Type B pancreatic cell (in vitro differentiated cells): ENCODE data around the gene SOWAHD. TPM values are rescaled to one million over a fixed set of nuclear protein-coding genes. Genes with fewer than 3 reads are reported as not detected.
"Not testable (repeated sequence)": the region's sequence is repeated elsewhere in the genome, so short reads cannot be mapped to it uniquely, and the experiment has no call there.

ENCODE experiments used
- DNase-seq: peaks from one replicate; pipeline ENCODE4 v3.0.0; 2021; ENCODE audit warnings: mixed read lengths; ENCODE audit not compliant: unreplicated experiment; ENCODE audit errors: extremely low spot score
- H3K27ac Mint-ChIP-seq: 2 replicates; pipeline ENCODE4 v1.8.0; 2021; ENCODE audit warnings: mild to moderate bottlenecking, mixed read lengths
- H3K27me3 Mint-ChIP-seq: 2 replicates; pipeline ENCODE4 v1.8.0; 2021; ENCODE audit warnings: mixed read lengths
- H3K36me3 Mint-ChIP-seq: 2 replicates; pipeline ENCODE4 v1.8.0; 2021; ENCODE audit warnings: mixed read lengths
- H3K4me1 Mint-ChIP-seq: one replicate; pipeline ENCODE4 v1.8.0; 2021; ENCODE audit warnings: mixed read lengths; ENCODE audit not compliant: unreplicated experiment
- H3K4me3 Mint-ChIP-seq: 2 replicates; pipeline ENCODE4 v1.8.0; 2021; ENCODE audit warnings: mild to moderate bottlenecking, mixed read lengths
- H3K9me3 Mint-ChIP-seq: 2 replicates; pipeline ENCODE4 v1.8.0; 2021; ENCODE audit warnings: mixed read lengths
- total RNA-seq: library from RNA; stranded (reverse); gene quantifications from 2 replicates; pipeline ENCODE4 v1.2.1, GENCODE V29; 2021; ENCODE audit warnings: low replicate concordance
- TF ChIP-seq, protein P1 (sequence below): fragments of 200-600 bp; sonication (generic); conservative IDR thresholded peaks from 2 replicates; pipeline ENCODE4 v1.5.0; 2021; ENCODE audit warnings: antibody characterized with exemption, mild to moderate bottlenecking

Gene SOWAHD
- total RNA-seq, 1 donor from 2014 or later, result 0.63 TPM

DNA sequence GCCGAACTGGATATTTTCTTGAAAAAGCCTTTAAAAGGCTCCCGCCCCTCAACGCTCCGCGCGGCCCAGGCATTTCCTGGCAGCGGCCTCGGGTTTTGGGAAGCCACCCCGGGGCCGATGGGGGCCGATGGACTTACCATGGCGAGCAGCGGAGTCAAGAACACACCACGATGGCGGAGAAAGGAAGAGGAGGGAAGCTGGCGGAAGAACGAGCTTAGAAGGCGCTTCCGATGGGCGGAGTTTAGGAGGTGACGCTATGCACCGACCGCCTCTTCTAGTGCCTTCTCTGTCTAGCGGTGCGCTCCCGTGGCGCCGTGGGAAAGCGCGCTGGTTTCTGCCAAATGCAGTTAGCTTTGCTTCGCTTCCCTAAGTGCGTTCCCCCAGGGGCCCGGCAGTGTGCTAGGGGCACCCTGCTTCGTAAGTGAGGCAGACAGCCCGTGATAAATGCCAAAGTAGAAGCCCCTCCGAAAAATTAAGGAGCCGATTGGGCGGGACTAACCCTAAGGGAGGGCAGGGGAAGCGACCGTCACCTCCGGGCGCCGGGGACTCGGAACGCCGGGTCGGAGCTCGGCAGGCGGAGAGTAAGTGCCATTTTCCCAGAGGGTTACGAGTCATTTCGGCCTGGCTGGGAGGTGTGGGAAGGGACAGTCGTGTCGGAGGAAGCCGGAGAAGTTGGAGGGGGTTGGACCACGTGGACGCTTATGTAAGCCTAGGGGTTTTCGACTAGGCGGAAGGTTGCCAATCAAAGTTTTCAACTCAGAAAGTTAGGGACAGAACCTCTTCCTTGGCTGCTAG lies 33.2 kb downstream of the SOWAHD start, which contains the start of gene RPL39:
TSS of gene RPL39 (minus strand) at position 194 of the 795 bp plus-strand sequence. CDS start at position 140, 54 bp downstream.
- TF ChIP-seq, protein P1, sequence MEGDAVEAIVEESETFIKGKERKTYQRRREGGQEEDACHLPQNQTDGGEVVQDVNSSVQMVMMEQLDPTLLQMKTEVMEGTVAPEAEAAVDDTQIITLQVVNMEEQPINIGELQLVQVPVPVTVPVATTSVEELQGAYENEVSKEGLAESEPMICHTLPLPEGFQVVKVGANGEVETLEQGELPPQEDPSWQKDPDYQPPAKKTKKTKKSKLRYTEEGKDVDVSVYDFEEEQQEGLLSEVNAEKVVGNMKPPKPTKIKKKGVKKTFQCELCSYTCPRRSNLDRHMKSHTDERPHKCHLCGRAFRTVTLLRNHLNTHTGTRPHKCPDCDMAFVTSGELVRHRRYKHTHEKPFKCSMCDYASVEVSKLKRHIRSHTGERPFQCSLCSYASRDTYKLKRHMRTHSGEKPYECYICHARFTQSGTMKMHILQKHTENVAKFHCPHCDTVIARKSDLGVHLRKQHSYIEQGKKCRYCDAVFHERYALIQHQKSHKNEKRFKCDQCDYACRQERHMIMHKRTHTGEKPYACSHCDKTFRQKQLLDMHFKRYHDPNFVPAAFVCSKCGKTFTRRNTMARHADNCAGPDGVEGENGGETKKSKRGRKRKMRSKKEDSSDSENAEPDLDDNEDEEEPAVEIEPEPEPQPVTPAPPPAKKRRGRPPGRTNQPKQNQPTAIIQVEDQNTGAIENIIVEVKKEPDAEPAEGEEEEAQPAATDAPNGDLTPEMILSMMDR, result no peak
- Mint-ChIP-seq H3K9me3 (no peaks in the 10 kb centered on the region), H3K27ac (peak within 1 kb of the TSS; percentile 96), H3K4me3 (peak within 1 kb of the TSS; percentile 95), H3K27me3 (no peaks in the 10 kb centered on the region), H3K36me3 (peaks cover 13% of the 10 kb centered on the region), H3K4me1 (no peaks in the 10 kb centered on the region)
- peak; percentile 80 for DNase-seq

DNA sequence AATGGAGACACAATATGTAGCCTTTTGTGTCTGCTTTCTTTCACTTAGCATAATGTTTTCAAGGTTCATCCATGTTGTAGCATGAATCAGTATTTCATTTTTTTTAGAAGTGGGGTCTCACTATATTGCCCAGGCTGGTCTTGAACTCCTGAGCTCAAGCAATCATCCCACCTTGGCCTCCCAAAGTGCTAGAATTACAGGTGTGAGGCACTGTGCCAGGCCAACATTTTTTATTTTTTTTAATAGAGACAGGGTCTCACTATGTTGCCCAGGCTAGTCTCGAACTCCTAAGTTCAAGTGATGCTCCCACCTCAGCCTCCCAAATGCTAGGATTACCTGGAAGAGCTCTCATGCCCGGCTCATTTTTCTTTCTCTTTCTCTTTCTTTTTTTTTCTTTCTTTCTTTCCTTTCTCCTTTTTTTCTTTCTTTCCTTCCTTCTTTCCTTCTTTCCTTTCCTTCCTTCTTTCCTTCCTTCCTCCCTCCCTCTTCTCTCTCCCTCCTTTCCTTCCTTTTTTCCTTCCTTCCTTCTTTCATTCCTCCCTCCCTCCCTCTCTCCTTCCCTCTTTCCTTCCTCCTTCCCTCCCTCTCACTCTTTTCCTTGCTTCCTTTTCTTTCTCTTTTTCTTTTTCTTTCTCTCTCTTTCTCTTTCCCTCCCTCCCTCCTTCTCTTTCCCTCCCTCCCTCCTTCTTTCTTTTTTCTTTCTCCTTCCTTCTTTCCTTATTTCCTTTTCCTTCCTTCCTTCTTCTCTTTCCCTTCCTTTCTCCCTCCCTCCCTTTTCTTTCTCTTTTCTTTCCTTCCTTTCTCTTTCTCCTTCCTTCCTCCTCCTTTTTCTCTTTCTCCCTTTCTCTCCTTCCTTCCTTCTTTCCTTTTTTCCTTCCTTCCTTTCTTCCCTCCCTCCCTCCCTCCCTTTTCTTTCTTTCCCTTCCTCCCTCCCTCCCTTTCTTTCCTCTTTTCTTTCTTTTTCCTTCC lies 43.1 kb downstream of the SOWAHD start:
- no peaks in the 10 kb centered on the region for H3K27me3 Mint-ChIP-seq
- TF ChIP-seq, protein P1, result no peak
- no peak overlapping the region for H3K4me3 Mint-ChIP-seq
- no peaks in the 10 kb centered on the region for H3K36me3 Mint-ChIP-seq
- DNase-seq, result no peak
- H3K4me1 Mint-ChIP-seq, result no peaks in the 10 kb centered on the region
- H3K9me3 Mint-ChIP-seq, result peaks cover 6% of the 10 kb centered on the region
- H3K27ac Mint-ChIP-seq, result no peak overlapping the region

DNA sequence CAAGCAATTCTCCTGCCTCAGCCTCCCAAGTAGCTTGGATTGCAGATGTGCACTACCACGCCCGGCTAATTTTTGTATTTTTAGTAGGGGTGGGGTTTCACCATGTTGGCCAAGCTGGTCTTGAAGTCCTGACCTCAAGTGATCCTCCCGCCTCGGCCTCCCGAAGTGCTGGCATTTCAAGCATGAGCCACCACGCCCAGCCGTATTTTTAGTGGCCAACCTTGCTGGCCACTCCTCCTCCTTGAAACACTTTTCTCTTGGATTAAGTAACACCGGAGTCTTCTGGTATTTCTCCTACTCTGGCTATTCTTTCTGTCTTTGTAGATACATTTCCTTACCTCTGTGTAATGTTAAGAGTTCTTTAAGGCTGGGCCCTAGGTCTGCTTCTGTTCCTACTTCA lies 44.2 kb downstream of the SOWAHD start:
- H3K4me1 Mint-ChIP-seq, result no peaks in the 10 kb centered on the region

DNA sequence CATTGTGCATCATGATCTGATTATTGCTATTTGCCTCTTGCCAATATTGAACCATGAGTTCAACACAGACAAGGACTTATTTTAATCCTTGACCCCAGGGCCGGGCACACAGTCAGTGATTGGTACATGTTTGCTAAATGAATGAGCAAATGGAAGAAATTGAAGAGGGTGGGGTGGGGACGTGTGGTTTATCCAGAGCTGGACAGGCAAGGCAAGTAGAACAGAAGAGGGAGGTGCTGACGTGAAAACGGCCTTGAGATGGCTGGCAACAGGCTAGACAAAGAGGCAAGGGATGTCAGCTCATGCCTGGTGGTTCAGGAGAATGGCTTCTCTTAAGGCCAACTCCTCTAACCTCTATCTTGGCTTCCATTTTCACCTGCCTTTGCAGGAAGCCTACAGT lies 50.1 kb downstream of the SOWAHD start:
- not testable (repeated sequence) for H3K9me3 Mint-ChIP-seq, H3K36me3 Mint-ChIP-seq, H3K27me3 Mint-ChIP-seq, H3K4me3 Mint-ChIP-seq, H3K4me1 Mint-ChIP-seq, H3K27ac Mint-ChIP-seq, DNase-seq

More for the DNA sequence above, 44.2 kb downstream of the SOWAHD start:
- Mint-ChIP-seq H3K36me3 (no peaks in the 10 kb centered on the region), H3K27ac (no peak overlapping the region), H3K4me3 (no peak overlapping the region), H3K9me3 (peaks cover 6% of the 10 kb centered on the region), H3K27me3 (no peaks in the 10 kb centered on the region)
- no peak for DNase-seq
- TF ChIP-seq, protein P1, result no peak

DNA sequence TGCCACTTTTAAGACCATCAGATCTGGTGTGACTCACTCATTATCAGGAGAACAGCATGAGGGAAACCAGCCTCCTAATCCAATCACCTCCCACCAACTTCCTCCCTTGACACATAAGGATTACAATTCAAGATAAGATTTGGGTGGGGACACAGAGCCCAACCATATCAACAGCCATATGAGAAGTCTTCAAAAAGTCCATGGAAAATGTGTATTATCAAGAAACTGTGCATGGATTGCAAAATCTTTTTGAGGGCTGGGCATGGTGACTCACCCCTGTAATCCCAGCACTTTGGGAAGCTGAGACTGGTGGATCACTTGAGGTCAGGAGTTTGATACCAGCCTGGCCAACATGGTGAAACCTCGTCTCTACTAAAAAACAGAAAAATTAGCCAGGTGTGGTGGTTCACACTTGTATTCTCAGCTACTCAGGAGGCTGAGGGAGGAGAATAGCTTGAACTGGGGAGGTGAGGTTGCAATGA lies 50.8 kb downstream of the SOWAHD start:
- H3K27ac Mint-ChIP-seq, result no peak overlapping the region
- no peaks in the 10 kb centered on the region for H3K36me3 Mint-ChIP-seq
- H3K4me3 Mint-ChIP-seq, result no peak overlapping the region
- no peaks in the 10 kb centered on the region for H3K4me1 Mint-ChIP-seq
- no peaks in the 10 kb centered on the region for H3K27me3 Mint-ChIP-seq
- TF ChIP-seq, protein P1, result no peak
- DNase-seq, result no peak
- H3K9me3 Mint-ChIP-seq, result no peaks in the 10 kb centered on the region

Other genes starting within 250 kb of the SOWAHD start
- gene STEEP1, start 193.2 kb upstream of the SOWAHD start, total RNA-seq, result 19.7 and 23.0 TPM in 2 replicates
- 48.0 and 54.1 TPM in 2 replicates for gene UBE2A, start 184.0 kb upstream of the SOWAHD start, total RNA-seq
- 11.0 and 11.8 TPM in 2 replicates for gene NKRF, start 152.2 kb upstream of the SOWAHD start, total RNA-seq
- gene SEPTIN6, start 65.4 kb upstream of the SOWAHD start, total RNA-seq, result 15.8 and 70.2 TPM in 2 replicates
- gene RPL39, start 33.0 kb downstream of the SOWAHD start, total RNA-seq, result 2,402 and 2,468 TPM in 2 replicates
- 12.4 and 16.4 TPM in 2 replicates for gene UPF3B, start 94.4 kb downstream of the SOWAHD start, total RNA-seq
- gene RNF113A, start 113.1 kb downstream of the SOWAHD start, total RNA-seq, result 12.7 and 16.9 TPM in 2 replicates
- 81.9 and 117 TPM in 2 replicates for gene NDUFA1, start 113.2 kb downstream of the SOWAHD start, total RNA-seq
- gene AKAP14, start 137.3 kb downstream of the SOWAHD start, total RNA-seq, result 0.92 TPM in 1 of 2 replicates, not detected in the other
- gene NKAP, start 185.2 kb downstream of the SOWAHD start, total RNA-seq, result 7.0 and 9.1 TPM in 2 replicates